DMS114 treated with DMSO at 0.1 percent for 48 hours (cell line): ENCODE data around the gene GM2A.

ENCODE experiments used
- DNase-seq: peaks from one replicate; lab custom pipeline; 2025; ENCODE audit not compliant: unreplicated experiment; lab: John Stamatoyannopoulos, UW

GM2A gene

DNA sequence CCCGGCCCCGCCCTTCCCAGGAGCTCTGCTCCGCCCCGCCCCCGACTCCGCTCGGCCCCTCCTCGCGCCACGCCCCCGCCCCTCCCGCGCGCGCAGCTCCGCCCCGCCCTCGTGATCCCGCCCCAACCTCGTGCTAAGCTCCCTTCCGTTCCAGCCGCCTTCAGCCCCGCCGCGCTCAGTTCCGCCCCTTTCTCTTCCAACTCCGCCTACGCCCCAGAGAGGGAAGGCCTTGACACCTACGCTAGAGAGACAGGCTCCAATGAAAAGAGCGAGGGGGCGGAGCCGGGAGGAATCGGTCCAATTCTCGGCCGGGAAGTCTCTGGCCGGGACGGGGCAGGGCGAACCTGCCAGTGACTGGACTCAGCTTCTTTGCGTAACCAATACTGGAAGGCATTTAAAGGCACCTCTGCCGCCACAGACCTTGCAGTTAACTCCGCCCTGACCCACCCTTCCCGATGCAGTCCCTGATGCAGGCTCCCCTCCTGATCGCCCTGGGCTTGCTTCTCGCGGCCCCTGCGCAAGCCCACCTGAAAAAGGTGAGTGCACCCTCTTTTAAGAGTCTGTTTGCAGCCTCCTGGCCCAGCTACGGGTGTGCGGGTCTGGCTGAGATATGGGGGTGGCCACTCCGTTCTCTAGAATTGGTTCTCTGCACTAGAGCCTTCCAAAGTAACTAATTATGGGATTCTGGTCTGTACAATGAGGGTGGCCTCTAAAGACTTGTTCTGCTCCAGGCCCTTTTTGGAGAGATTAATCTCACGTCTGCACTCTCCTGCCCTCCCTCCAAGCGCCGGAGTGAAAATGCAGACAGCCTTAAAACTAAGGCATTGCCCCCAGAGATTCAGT, at the start of gene GM2A:
Gene GM2A, plus strand, starts transcription at position 424 of the 843 bp plus-strand sequence. Its CDS starts 32 bp downstream, at position 456.
- peak; percentile 99 for DNase-seq

DNA sequence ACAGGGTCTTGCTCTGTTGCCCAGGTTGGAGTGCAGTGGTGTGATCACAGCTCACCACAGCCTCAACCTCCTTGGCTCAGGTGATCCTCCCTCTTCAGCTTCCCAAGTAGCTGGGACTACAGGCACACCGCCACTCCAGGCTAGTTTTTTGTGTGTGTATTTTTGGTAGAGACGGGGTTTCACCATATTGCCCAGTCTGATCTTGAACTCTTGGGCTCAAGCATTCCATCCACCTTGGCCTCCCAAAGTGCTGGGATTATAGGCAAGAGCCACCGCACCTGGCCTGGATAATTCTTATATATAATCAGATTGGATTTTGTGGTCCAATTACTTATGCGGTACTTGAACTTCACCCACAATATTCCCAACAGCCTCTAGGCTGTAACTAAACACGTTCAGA, 48.9 kb upstream of the GM2A start:
- no peak for DNase-seq

DNA sequence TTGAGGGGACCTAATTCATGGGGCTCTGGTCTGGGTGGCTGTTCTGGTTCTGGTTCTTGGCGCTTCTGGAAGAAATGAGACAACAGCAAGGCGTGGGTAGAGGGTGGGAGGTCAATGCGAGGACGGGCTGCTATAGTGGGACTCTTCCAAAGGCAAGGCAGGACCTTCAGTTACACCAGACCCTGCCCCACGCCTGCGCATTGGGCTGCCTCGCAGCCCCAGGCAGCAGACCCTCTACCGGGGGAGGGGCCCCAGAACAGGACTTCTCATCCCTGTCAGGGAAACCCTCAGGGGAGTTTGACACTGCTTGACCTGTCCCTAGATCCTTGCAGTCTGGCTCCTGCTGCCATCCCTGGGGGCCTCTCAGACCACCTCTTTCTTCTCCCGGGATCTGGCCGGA, 47.6 kb upstream of the GM2A start:
- DNase-seq = no peak

DNA sequence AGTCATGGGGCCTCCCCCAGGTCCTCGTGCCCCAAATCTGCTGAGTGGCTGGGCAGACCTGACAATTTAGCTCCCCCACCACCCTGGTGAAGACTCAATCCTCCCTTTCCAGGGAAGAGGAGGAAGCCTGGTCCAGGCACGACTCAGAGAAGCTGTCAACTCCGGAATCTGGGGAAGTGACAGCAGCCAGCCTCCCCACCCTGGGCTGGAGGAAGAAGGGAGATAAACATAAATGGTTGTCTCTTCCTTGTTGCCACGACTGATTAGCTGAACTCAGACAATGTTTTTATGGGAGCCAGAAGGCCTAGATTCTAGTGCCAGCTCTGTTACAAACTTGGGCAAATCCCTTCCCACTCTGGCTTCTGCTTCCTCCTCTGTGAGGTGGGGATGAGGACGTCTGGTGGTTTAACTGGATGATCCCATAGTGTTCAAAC, 44.5 kb upstream of the GM2A start:
- no peak for DNase-seq

DNA sequence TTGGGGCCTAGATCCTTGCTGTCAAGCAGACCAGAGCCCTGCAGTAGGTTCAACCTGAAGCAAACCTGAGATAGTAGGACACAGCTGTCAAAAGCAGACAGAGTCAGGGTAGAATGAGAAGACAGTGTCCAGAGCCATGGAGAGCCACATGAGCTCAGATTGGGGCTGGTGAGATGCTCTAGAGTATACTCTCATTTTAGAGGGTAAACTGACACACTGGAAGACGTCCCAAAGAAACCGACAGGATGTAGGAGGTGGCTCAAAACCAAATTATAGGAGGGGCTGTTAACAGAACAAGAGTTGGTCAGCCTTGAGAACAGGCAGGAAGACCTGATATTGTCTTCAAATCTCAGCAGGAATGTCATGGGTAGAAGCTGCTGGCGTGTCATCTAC, 40.6 kb upstream of the GM2A start:
- DNase-seq = no peak

DNA sequence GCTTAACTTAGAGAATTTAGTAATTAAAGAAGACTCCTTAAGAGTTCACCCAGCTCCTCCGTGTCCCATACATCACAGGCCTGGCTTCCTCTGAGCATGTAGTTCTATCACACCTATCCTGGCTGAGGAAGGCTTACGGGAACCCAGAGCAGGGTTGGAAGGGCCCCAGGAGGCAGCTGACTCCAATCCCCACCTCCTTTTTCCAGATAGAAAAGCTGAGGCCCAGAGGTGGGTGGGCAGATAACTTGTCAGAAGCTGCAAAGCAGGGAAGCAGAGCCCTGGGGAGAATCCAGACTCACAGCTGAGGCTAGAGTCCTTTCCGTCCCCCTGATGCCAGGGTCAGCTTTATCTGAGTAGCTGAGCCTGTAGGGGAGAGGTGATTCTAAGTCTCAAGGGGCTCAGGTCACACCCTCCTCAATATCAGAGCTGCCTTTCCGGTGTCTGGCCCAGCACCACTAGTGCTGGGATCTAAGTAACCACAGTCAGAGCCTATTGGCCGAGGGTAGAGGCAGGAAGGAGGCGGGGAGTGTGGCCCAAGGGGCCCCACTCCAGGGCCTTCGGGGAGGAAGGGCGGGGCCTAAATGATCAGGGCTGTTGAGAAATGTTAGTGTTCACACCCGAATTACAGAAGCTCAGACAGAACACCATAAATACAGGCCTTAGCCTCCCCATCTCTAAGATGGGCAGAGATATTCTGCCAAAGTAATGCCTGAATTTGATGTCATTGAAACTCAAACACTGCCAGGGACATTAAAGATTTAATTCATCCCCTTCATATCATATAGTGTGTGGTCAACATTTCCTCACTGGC, 39.0 kb upstream of the GM2A start:
- DNase-seq = no peak

DNA sequence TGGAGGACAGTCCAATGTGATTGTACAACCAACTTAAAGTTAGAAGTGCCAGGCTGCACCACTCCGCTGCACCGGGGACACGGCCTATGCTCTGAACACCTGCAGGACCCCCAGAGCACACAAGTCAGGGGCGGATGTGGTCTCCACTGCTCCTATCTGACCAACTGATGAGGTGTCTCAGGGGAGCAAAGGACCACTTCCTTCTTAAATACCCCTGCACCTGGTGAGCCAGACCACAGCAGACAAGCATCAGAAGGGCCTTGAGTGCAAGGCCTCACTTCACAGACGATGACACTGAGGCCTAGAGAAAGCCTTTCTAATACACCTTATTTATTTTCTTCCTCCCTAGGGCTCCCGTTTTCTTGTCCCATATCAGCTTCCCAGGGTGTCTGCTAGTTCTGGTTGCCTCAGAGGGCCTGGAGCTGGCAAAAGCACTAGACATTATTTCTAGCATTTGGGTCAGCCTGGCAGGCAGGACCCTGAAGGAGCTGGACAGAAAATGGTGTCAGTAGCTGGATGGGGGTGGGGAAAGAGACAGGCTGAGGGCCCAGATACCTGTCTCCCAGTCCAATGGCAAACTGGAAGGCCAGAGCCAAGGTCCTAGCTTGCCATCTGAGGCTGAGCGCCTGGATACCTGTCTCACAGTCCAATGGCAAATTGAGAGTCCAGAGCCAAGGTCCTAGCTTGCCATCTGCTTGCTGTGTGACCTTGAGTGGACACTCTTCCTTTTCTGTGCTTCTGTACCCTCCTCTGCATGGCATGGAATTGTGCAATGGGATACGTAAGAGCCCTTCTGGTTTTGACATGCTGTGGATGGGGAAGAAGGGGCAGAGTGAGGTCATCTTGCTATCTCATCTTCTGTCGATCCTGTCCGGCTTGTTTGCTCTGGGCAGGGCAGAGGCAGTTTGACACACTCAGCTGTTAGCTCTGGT, 38.1 kb upstream of the GM2A start:
- no peak for DNase-seq

DNA sequence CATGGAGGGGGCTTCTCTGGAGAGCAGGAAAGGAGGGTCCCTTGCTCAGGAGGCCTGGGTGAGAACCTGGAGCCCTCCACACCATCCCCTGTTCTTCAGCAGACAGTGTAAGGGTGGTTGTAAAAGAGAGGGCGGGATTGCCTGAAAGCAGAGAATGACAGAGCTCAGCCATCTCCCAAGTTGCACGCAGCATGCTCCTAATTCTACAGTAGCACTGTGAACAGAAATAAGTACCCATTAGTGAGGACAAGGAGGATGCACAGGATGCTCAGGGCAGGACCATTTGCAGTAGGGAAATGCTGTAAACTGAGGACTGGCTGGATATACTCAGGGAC, 37.5 kb upstream of the GM2A start:
- no peak for DNase-seq

DNA sequence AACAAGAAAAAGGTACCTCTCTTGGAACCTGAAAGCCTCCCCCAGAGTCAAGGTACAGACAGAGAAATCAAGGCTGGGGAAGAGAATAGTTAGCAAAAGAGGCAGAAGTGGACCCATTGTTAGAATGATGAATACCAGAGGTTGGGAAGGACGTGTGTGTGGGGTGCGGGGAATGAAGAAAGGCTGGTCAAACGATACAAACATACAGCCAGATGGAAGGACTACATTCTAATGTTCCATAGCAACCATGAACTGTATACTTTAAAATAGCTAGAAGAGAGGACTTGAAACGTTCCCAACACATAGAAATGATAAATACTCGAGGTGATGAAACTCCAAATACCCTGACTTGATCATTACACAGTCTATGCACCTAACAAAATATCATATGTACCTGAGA, 36.2 kb upstream of the GM2A start:
- no peak for DNase-seq

DNA sequence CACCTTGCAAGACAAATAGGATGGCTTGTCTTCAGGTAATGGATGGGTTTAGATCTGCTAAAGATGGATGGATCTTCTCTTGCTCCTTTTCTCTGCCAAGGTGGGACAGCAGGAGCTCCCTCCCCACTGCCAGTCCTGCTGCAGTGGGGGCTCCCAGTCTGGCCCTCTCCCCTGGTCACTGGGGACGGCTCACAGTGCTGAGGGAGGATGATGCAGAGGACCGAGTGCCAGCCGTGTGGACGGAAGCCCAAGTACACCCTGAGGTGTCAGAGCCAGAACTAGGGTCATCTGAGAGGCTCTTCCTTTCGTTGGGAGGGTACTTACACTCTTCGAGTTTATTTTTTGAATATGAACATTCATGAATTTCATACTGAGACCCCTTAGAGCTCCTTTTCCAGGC, 34.8 kb upstream of the GM2A start:
- no peak for DNase-seq

DNA sequence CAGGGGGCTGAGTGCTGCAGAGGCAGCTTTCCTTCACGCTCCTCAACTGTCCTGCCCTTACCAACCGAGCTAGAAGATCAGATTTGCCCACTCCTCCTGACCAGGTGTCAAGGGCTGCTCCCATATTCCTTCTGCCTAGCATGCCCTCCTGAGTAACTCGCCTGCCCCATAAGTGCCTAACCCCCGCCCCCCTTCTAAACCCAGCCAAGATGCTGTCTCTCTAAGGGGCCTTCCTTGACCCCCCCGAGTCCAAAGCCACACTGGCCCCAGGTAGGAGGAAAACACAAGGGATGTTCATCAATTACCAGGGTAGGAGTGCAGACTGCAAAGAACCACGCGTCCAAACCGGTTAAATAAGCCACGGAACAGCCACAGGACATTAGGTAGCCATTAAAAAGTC, 33.8 kb upstream of the GM2A start:
- no peak for DNase-seq

DNA sequence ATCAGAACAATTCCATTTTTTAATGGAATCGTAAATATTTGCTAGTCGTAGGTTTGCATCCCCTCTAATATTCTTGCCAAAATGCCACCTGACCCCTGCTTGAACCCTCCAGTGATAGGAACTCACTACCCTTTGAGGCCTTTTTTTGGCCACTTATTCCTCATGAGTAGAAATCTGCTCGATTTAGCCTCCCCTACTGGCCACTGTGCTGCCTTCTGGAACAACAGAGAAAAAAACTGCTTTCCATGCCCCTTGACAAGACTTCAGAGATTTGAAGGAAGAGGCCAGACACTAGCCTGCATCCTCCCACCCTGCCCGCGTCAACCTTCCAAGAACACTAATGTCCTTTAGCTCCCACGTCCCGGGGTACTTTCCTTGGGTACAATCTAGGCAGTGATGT, 33.2 kb upstream of the GM2A start:
- no peak for DNase-seq

DNA sequence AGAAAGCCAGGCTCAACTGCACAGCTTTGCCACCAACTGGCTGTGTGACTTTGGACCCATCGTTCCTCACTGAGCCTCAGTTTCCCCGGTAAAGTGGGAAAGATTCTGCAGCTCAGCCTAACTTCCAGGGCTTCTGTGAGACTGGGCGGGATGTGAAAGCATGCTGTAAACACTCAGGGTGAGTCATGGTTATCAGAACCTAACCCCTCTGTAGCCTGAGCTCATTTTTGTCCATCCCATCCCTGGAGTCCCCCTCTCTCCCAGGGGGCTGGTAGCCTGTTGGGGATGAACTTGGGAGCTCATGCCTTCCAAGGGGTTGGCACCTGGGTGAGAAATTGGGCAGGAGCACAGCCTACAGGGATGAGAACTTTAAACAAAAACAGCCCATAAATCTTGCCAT, 31.4 kb upstream of the GM2A start:
- DNase-seq = no peak

DNA sequence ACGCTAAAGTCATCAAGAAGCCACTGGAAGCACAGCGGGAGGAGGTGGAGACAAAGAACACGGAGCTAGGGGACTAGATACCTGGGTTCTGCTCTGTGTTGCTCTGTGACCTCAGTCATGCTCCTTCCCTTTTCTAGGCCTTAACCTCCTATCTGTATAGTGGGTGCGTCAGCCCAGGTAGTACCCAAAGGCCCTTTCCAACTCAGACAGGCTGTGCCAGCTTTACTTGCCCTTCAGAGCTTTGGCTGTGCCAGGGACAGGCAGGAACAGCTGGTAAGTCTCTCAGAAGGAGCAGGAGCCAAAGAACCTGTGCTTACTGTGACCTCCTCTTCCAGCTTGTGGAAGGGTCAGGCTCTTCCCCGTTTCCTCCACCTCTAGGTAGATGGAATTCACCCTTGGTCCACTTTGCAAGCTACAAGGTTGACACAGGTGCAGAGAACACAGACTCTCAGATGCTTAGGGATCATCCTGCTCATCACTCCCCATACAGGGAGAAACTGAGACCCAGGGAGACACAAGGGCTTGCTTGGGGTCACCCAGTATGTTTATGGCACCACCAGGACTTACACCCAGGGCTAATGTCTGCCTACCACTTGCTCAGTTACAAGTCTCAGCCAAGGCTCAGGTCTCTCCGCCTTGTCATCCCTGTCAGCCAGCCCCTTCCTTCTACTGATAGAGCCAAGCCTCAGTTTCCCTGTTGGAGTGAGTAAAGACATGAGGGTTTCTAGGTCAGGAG, 30.8 kb upstream of the GM2A start:
- no peak for DNase-seq

DNA sequence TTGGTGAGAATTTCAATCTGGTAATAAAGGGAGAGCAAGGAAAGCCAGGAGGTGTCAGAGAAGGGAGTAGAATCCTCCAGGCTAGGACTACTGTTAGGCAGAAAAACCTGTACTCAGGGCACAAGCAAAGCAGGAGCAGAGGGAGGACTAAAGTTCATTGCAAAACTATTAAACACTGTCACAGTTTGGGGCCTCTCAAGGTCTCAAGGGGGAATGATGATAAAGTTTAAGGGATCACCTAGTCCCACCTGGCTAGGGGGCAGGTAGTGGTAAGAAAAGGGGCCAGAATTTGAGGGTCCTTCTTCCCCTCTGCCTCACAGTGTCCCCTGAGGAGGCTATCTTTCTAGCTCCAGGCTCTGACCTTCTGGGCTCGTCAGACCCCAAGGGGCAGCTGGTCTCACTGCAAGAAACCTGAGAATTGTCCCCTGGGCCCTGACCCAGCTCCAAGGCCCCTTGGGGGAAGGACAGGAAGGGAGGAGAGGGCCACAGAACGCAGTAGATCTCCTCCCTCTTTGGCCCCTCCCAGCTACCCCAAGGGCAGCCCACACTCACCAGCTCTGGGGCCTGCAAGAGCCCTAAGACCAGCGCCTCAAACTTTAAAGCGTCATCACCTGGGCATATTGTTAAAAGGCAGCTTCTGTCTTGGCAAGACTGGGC, 30.1 kb upstream of the GM2A start:
- no peak for DNase-seq

DNA sequence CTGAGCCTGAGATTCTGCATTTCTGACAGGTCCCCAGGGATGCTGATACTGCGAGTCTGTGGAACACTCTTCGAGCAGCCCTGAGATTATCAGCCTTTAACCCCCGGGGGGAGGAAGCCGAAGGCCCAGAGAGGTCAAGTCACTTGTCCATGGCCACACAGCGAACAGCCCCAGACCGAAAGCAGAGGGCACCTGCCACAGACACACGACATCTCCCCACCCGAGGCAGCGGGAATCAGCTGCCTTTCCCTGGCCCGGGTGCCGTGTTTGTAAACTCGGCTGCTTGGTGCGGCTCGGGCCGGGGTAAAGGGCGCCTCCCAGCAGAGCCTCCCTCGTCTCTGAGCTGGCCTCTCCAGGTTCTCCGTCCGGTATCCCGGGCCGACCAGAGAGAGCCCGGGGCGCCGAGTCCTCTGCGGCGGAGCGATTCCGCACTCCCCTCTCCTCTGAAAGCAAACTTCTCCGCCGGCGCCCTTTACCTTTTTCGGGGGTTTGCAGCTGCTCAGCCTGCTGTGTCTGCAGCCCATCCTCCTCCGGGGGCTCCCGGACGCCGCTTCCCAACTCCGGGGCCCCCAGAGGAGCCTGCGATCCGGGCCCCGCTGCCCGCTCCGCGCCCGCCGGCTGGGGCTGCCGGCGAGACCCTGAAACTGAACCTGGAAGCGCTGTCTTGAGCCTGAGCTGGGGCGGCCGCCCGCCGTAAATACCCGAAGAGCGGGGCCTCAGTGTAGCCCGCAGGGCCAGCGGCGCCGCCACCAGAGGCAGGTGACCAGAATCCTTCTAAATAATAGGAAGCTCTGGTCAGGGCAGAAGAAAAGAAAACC, 29.3 kb upstream of the GM2A start, which contains the start of gene CCDC69:
Gene CCDC69, minus strand, starts transcription at position 646 of the 818 bp plus-strand sequence. Its CDS starts 122 bp downstream, at position 524.
- DNase-seq = peak; percentile 58

DNA sequence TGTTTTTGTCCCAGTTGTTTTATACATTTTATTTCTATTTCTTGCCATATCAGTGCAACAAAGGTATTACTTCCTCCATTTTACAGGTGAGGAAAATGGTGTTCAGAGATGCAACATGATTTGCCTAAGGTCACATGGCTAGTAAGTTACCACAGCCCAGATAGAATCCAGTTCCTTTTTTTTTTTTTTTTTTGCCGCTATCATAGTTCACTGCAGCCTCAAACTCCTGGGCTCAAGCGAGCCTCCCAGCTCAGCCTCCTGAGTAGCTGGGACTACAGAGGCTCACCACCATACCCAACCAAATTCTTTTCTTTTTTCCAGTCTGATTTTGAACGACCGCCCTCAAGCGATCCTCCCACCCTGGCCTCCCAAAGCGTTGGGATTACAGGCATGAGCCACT, 28.6 kb upstream of the GM2A start:
- no peak for DNase-seq

DNA sequence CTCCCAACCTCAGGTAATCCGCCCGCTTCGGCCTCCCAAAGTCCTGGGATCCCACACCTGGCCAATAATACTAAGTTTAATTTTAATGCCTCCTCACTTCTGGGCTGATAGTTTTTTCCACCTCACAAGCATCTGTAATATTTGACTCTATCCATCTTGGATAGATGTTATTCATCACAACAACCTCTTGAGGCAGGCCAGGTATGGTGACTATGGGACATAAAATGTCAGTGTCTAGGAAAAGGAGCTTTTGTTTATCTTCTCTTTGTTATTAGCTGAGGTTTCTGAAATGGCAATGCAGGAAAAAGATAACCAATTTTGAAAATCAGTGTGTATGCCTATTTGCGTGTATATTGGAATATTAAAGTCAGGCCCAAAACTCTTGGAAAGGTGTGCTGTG, 27.9 kb upstream of the GM2A start:
- no peak for DNase-seq

DNA sequence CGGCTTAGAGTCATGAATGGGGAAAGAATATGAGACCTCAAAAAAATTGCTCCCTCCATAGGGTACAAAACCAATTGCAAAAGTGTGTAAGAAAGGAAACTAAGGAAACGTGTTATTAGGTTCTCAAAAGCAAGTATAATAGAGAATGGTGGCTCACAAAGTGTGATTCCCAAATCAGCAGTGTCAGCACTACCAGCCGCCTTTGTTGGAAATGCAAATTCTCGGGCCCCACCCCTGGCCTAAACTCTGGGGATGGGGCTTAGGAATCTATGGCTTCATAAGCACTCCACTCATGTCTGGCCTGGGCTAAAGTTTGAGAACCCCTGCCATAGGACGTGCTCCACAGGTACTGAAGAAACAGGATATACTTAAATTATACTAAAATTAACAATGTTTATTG, 27.5 kb upstream of the GM2A start:
- no peak for DNase-seq
